GM12875 (cell line): ENCODE results near the gene GART.
"Not testable (repeated sequence)": the region's sequence is repeated elsewhere in the genome, so short reads cannot be mapped to it uniquely, and the experiment has no call there.

ENCODE experiments used
- H3K4me3 ChIP-seq: one replicate; pipeline ENCODE4 v1.5.1; 2011; ENCODE audit warnings: low read depth, low read length, control low read depth
- TF ChIP-seq, protein P1 (sequence below): IDR thresholded peaks from 2 replicates; pipeline ENCODE4 v1.5.1; 2011; ENCODE audit warnings: low read depth, mild to moderate bottlenecking, control low read depth, inconsistent platforms, low read length, moderate library complexity, borderline replicate concordance; ENCODE audit not compliant: insufficient read depth

The GART gene

GRCh38 chr21:33578214-33578613 is 36.3 kb upstream of the GART start:
- H3K4me3 ChIP-seq, result no peak overlapping the region

GRCh38 chr21:33576741-33577141 is 34.8 kb upstream of the GART start:
- not testable (repeated sequence) for H3K4me3 ChIP-seq

More at GRCh38 chr21:33578214-33578613, 36.3 kb upstream of the GART start:
- TF ChIP-seq, protein P1, sequence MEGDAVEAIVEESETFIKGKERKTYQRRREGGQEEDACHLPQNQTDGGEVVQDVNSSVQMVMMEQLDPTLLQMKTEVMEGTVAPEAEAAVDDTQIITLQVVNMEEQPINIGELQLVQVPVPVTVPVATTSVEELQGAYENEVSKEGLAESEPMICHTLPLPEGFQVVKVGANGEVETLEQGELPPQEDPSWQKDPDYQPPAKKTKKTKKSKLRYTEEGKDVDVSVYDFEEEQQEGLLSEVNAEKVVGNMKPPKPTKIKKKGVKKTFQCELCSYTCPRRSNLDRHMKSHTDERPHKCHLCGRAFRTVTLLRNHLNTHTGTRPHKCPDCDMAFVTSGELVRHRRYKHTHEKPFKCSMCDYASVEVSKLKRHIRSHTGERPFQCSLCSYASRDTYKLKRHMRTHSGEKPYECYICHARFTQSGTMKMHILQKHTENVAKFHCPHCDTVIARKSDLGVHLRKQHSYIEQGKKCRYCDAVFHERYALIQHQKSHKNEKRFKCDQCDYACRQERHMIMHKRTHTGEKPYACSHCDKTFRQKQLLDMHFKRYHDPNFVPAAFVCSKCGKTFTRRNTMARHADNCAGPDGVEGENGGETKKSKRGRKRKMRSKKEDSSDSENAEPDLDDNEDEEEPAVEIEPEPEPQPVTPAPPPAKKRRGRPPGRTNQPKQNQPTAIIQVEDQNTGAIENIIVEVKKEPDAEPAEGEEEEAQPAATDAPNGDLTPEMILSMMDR, result no peak

DNA sequence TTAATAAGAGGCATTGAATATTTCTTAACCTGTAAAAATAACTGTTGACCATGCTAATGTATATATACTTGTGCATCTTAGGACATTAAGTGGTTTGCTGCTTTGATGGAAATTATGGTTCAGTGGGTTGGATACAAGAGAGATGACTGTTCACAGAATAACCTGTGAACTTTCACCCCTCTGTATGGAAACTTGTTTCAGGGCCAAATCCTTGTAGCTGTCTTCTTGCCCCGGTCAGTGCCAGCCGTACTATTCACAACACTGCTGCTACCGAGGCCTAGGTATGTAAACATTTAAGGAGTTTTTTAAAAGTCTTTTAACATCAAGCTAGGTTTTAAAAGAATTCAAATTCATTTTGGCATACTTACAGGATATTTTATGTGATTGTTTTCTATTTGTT is 30.4 kb upstream of the GART start:
- TF ChIP-seq, protein P1, result no peak
- H3K4me3 ChIP-seq, result no peak overlapping the region

GRCh38 chr21:33569991-33570390 is 28.1 kb upstream of the GART start:
- H3K4me3 ChIP-seq, result no peak overlapping the region
- TF ChIP-seq, protein P1, result no peak

GRCh38 chr21:33568448-33568847 is 26.5 kb upstream of the GART start:
- TF ChIP-seq, protein P1, result no peak
- no peak overlapping the region for H3K4me3 ChIP-seq

DNA sequence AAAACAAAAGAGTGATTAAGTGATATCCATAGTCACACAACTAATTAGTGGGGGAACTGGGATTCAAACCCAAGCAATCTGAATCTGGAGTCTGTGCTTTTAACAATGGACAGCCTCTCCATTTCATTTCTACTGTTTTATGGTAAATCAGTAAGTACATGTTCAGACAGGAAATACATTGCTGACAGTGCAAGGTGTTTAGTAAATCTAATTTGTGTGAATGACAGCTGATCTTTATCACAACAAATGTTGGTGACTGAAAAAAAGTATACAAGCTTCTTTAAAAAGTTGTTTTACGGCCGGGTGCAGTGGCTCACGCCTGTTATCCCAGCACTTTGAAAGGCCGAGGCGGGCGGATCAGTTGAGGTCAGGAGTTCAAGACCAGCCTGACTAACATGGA is 26.0 kb upstream of the GART start:
- no peak overlapping the region for H3K4me3 ChIP-seq
- TF ChIP-seq, protein P1, result no peak

DNA sequence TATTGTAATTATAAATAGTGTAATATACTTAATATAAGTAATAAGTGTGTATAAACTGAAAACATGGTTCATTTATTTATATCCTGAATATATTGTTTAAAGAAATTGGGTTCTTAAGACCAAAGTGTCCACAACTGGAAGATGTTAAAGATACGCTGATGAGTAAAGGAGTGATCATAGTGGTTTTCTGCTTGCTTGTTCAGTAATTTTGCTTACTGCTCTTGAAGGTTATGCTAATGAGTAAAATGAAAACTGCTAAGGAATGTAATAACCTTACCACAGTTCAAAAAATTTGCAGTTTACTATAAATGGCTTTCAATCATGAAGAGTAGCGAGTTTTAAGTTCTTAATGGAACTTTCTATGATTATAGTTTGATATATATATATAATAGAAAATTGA is 24.6 kb upstream of the GART start:
- H3K4me3 ChIP-seq, result no peak overlapping the region
- TF ChIP-seq, protein P1, result no peak

DNA sequence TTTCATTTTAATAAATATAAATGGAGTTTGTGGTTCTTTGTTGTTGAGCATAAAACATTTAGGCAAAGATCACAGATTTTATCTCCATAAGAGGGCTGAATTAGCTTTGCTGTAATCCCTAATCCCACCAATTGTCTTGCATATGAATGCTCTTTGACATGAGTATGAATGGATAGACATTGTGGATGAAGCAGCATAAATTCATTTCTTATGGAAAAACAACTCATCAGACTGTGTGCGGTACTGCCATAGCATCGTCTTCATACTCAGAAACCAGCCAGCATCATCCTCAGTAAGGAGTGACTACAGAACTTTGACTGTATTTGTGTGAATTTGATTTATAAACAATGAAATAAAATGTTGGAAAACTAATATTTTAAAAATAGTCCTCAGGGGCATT is 20.5 kb upstream of the GART start:
- H3K4me3 ChIP-seq, result no peak overlapping the region
- TF ChIP-seq, protein P1, result no peak
